NCI-H146 treated with DMSO at 0.1 percent for 48 hours (cell line): ENCODE data around the gene ZC3H7B.
"Not testable (repeated sequence)": the region's sequence is repeated elsewhere in the genome, so short reads cannot be mapped to it uniquely, and the experiment has no call there.

ENCODE experiments used
- DNase-seq: peaks from one replicate; lab custom pipeline; 2025; ENCODE audit not compliant: unreplicated experiment; lab: John Stamatoyannopoulos, UW

Gene ZC3H7B

DNA sequence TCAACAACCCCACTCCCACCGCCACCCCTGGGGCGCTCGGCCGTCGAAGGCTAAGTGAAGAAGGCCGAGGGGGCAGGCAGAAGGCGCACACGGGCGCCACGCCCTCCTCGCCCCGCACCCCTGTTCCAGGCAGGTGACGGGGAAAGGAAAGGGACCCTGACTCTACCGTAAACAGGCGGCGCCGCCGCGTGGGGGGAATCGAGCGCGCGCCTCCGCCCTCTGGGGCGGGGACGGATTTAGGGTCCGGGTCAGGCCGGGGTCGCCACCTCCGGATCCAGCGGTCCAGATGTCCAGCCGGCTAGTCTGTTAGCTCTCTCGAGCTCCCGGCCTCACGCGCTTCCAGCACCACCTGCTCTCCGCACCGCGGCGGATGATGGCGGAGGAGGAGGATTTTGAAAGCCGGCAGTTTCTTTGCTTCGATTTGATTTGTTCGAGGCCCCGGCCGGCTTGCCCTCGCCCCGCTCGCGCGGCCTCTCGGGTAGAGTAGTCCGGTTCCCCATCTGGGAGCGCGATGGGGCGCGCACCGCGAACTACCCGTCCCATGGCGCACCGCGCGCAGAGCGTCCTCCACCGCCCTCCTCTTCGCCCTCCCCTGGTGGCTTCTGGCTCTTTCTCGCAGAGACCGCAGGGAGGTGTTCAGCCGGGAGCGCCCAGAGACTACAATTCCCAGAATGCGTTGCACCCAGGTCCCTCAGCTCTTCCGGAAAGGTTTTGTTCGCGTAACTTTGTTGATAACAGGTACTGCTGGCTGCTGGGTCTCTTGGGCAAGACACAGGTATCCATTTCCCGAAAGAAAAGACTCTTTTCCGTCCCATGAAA lies 15.3 kb upstream of the ZC3H7B start, which contains the start of gene RANGAP1:
TSS of gene RANGAP1 (minus strand) at position 368 of the 819 bp plus-strand sequence. CDS start 5,143 bp downstream, outside the sequence.
- DNase-seq = peak; percentile 92

DNA sequence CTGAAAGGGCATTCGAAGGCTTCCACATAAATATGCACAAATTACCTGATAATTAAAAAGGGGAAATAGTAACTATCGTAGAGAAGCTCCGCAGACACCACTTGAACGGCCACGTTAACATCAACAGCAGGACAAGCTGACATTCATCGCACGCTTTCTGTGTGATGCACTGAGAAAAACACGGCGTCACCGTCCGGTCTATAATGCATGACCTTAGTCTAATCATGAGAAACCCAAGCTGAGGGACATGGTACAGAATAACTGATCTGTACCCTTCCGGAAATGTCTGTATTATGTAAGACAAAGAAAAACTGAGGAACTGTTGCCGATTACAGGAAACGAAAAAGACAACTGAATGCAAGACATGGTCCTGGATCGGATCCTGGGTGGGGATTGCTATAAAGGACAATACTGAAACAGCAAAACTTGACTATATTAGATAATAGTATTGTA lies 14.7 kb upstream of the ZC3H7B start:
- no peak for DNase-seq

DNA sequence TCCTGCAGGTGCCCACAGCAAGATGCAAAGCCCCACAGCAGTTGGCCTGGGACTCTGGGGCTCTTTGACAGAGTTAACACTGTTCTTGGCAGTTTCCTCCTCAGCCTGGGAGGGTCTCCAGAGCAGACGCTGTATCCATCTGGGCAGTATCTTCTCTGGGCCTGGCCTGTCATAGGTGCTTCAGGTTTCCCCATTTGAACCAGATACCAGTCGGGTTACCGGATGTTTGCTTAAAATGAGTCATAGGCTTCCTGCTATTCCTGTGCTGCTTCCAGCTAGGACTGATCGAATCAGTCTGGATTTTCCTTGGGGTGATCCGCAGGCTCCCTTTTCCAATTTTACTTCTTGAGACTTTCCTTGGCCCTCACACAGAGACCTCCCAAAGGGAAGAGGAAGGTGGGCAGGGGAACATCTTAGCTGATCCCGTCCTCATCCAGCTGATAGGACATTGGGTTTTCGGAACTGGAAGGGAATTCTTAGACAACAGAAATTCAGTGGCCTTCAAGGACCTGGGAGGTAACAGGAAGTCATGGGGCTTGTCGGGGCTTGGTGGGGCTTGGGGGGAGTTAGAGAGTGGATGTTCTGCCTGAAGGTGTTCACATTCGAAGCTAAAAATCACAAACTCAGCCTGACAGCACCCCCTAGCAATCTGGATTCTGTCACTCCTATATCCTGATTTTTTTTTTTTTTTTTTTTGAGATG lies 12.9 kb upstream of the ZC3H7B start:
- peak; percentile 22 for DNase-seq

DNA sequence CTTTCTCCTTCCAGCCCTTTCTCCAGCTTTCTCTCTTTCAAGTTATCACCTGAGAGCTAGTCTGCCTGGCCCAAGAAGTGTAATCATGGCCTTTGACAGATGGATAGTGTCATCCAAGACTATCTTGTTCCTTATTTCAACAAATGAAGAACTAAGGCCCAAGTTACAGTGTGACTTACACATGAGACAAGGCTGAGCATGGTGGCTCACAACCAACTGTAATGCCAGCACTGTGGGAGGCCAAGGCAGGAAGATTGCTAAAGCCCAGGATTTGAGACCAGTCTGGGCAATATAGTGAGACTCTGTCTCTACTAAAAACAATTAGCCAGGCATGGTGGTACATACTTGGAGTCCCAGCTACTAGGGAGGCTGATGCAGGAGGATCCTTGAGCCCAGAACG lies 11.7 kb upstream of the ZC3H7B start:
- DNase-seq = no peak

DNA sequence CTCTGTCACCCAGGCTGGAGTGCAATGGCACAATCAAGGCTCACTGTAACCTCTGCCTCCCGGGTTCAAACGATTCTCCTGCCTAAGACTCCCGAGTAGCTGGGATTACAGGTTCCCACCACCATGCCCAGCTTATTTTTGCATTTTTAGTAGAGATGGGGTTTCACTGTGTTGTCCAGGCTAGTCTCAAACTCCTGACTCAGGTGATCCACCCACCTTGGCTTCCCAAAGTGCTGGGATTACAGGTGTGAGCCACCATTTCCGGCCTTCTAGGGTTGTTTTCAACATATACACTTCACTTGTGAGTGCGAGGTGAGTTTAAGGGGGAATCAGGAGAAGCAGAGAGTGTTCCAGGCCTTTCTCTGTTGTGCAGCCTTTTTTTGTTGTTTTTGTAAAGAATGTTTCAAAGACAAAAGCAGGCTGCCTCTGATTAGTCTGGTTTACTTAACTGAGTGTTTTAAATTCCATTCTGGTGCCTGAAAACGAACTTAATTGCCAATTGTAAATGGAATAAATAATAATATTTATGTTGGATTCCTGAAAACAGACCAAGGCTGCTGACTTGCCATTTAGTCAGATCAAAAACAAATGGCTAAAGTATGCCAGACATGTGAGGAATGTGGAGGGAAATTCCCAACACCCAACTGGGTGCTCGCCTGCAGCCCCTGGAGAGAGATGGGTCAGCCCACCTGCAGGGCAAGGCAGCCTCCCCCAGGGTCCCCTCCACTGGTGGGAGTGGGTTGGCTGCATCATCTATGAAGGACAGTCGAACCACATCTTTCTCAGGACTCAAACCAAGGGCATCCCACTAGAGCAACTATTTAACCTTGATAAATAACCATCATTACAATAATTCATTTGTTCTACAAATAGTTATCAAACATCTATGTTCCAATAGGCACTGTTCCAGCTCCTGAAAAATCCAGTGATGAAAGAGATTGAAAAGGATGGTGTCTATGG lies 10.8 kb upstream of the ZC3H7B start:
- DNase-seq = no peak

DNA sequence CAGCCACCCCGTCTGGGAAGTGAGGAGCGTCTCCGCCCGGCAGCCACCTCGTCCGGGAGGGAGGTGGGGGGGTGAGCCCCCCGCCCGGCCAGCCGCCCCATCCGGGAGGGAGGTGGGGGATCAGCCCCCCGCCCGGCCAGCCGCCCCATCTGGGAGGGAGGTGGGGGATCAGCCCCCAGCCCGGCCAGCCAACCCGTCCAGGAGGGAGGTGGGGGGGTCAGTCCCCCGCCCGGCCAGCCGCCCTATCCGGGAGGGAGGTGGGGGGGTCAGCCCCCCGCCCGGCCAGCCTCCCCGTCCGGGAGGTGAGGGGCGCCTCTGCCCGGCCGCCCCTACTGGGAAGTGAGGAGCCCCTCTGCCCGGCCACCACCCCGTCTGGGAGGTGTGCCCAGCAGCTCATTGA lies 6.5 kb upstream of the ZC3H7B start:
- not testable (repeated sequence) for DNase-seq

DNA sequence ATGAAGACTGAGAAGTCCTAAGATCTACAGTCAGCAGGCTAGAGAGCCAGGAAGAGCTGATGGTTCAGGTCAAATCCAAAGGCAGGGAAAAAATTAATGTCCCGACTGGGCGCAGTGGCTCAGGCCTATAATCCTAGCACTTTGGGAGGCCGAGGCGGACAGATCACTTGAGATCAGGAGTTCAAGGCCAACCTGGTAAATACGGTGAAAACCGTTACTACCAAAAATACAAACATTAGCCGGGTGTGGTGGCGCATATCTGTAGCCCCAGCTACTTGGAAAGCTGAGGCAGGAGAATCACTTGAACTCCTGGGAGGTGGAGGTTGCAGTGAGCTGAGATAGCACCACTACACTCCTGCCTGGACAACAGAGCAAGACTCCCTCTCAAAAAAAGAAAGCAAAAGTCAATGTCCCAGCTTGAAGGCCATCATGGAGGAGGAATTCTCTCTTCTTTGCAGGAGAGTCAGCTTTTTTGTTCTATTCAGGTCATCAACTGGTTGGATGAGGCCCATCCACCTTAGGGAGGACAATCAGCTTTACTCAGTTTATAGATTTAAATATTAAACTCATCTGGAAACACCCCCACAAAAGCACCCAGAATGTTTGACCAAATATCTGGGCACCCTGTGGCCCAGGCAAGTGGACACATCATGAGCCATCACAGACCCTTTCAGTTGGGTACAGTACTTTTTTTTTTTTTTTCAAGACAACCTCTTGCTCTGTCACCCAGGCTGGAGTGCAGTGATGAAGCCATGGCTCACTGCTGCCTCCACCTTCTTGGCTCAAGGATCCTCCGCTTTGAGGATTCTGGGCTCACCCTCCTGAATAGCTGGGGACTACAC lies 4.3 kb upstream of the ZC3H7B start:
- DNase-seq = no peak

DNA sequence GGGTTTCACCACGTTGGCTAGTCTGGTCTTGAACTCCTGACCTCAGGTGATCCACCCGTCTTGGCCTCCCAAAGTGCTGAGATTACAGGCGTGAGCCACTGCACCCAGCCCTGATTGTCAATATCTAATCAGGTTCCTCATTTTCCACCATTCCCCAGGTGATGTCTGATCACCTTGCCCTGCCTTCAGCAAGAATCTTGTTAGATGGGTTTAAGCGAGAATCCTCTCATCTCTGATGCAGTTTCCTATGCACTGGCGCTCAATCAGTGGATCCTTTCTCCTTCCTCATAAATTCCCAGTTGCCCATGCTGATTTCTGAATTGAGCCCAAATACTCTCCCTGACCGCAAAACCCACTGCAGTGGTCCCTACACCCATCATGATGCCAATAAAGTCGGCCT lies 664 bp upstream of the ZC3H7B start:
- DNase-seq = no peak

DNA sequence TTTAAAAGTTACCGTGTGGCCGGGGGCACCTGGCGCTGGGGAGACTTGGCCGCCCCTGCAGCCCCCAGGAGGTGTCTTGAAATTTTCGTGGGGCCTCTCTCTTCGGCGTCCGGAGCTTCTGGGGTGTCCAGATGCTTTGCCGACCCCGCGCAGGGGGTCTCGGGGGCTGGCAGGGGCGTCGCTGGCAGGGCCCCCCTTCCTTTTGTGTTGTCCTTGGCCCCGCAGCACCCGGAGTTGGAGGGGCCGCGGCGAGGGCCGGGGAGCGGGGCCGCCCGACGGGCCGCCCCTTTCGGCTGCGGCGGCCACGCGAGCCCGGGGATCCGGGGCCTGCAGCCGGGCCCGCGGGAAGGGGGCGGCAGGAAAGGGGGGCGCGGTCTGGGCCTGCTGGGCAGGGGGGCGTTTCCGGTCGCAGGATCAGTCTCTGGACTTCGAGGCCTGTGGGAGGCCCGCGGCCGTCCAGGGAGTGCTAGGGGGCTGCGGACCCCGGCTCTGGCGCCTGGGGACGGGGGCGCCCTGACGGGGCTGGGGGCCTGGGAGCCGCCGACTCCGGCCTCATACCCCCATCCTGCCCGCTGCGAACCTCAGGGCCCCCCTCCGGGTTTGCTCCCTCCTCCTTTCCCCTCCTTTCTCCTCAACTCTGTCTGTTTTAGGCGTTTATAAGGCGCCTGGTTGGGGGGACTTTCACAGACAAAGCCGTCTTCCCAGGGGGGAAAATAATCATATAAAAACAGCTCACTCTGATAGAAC lies 869 bp downstream of the ZC3H7B start:
- no peak for DNase-seq

DNA sequence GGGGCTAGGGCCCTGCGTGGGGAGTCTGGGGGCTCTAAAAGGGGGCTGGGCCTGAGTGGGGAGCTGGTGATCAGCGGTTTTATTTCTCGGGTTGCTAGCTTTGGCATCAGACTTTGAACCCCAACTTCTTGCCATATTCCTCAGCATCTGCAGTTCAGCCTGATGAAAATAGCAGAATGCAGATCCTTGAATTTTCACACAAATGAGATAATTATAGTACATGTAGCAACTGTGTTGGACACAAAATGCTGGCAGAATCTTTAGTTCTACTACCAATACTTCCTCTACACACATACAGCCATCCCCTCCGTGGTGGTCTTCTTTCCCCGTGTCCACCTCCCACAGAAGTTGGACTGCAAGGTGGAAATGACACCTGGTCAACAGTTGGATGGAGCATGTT lies 1.5 kb downstream of the ZC3H7B start:
- no peak for DNase-seq

DNA sequence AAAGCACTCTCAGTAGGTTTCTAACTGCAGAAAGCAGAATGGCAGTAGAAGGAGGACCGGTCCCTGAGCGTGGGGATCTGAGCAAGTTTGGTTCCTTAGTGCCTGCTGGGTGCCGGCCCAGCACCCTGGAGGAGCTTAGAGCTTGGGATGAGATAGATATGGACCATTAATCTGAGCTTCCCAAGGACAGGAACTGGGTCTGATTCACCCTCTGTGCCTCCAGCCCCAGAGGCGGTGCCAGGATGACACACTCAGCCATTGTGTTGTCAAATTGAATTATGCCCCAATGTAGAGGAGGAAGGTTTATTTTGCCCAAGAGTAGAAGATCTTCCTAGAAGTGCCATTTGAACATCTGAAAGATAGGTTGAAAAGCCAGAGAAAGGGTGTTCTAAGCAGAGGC lies 4.3 kb downstream of the ZC3H7B start:
- DNase-seq = no peak

DNA sequence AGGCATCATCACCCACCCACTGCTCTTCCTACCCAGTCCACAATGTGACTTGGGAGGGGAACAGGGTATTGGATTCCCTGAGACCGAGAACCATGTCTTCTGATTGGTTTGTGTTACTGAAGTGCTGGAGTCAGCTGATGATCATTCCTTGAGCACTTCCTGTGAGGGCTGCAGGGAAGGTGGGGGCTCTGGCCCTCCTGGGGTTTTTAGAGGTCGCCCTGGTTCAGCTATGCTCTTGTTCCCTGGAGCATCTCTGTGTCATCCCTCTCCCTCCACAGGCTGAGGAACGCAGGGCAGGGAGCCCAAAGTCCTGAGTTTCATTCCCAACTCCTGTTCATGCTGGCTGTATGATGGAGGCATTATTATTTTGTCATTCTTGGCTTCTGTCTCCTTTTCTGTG lies 6.7 kb downstream of the ZC3H7B start:
- no peak for DNase-seq

DNA sequence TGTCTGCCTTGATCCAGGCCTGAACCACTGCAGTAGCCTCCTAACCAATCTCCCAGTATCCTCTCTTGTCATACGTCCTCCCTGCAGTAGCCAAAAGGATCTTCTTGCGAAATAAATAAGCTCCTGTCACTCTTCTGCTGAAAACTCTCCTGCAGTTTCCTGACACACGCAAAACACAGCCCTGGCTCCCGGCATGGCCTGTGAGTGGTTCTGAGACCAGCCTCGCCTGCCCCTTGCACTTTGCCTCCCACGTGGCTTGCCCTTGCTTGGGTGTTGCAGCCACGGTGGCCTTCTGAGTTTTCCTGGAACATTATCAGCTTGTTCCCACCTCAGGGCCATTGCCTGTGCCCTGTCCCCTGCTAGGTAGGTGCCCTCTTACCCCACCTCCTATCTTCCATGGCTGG lies 7.2 kb downstream of the ZC3H7B start:
- no peak for DNase-seq

DNA sequence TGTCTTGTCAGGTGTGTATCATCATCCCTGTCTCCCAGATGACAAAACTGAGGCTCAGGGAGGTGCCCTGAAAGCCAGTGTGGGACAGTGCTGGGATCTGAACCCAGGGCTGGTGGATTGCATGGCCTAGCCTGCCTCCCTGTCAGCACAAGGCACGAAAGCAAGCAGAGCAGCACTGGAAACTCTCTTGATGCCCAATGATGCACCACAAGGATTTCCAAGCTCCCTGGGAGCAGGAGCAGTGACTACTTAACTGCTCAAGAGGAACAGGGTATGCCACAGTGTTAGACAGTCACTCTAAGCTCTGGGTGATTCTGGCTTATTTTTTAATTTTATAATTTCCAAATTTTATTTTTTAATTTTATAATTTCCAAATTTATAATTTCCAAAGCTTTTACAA lies 9.0 kb downstream of the ZC3H7B start:
- DNase-seq = no peak

DNA sequence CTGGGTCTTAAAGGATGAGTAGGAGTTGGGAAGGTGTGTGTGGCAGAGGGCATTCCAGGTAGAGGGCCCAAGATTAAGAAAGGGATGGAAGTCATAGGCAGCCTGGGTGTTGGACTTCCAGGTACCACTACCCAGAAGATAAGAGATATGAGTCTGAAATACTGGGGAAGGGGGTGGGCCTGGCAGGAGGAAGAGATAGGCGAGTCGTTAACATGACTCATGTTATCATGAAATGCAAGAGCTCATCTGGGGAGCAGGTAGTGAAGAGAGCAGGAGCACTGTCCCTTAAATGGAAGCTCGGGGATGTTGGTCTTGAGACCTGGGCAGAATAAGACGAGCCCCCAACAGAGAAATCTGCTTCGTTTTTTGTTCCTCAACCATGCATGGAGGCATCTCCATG lies 10.2 kb downstream of the ZC3H7B start:
- no peak for DNase-seq

DNA sequence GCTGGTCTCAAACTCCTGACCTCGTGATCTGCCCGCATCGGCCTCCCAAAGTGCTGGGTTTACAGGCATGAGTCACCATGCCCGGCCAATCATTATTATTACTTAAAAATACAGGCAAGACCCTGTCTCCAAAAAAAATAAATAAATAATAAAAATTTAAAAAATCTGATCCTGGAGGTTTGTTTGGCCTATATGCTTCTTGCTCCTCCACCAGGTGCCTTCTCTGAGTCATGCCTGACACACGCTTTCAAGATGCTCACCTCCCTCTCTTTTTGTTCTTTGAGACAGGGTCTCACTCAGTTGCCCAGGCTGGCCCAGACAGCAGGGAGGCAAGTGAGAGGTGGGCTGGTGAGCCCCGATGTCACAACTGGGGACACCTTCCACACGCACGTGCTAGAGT lies 13.5 kb downstream of the ZC3H7B start:
- DNase-seq = no peak

DNA sequence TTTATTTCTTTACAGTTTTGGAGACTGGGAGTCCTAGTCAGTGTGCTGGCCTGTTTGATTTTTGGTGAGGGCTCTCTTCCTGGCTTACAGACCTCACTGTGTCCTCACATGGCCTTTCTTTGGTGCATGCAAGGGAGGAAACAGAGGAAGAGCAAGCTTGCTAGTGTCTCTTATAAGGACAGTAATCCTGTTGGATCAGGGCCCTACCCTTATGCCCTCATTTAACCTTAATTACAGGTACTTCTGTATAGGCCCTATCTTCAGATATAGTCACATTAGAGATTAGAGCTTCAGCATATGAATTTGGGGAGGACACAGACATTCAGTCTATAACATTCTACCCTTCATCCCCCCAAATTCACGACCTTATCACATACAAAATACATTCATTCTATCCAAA lies 14.3 kb downstream of the ZC3H7B start:
- DNase-seq = no peak

DNA sequence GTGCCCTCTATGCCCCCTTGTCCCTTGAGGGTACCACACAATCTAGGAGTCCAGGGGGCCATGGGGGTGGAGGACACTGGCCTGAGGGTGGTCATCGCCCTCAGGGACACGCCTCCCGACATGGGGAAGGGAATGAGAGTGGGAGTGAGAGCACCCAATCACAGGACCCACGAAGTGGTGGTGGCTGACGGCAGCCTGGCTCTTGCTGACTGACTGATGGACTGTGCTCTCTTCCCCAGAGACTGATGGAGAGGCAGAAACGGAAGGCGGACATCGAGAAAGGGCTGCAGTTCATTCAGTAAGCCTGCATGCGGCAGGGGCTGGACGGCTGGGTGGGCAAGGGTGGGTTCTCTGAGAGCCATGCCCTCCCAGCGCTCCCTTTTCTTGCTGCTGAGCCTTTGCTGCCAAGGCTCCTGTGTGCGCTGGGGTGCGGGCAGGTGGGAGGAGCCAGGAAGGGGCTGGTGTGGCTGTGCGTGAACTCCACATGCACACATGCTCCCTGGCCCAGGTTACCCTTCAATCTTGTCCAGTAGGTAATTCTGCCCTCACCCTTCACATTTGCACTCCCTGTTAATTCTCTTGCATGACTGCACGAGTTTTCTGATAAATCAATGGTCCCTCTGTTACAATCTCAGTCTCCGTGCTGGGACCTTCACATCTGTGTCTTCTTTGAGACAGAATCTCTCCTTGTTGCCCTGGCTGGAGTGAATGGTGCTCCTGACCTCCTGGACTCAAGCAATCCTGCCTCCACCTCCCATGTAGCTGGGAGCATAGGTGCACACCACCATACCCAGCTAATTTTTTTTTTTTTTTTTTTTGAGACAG lies 19.3 kb downstream of the ZC3H7B start:
- DNase-seq = no peak
